HG02884 (cell line): ENCODE results near the gene TROAP.
A peak's percentile ranks its signal among the peaks of the same experiment; 100 is the strongest.

Source experiments
- ATAC-seq: cut with Tn5 transposase; IDR thresholded peaks from one replicate; pipeline ENCODE4 v1.9.1; 2021; ENCODE audit warnings: mild to moderate bottlenecking, moderate library complexity; ENCODE audit not compliant: unreplicated experiment

Gene TROAP

DNA sequence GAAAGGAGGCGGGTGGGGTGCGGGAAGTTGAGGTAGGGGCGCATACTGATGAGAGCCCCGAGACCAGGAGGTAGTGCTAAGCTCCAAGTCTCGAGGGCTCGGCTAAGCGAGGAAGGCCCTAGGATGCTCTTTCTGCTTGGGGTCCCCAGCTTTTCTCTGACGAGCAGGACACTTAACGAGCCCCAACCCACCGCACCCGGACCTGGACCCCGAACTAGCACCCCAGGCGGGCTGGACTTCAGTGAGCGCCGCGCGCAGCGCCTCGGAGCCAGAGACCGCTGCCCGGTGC is 18.7 kb downstream of the TROAP start:
- ATAC-seq: no peak

DNA sequence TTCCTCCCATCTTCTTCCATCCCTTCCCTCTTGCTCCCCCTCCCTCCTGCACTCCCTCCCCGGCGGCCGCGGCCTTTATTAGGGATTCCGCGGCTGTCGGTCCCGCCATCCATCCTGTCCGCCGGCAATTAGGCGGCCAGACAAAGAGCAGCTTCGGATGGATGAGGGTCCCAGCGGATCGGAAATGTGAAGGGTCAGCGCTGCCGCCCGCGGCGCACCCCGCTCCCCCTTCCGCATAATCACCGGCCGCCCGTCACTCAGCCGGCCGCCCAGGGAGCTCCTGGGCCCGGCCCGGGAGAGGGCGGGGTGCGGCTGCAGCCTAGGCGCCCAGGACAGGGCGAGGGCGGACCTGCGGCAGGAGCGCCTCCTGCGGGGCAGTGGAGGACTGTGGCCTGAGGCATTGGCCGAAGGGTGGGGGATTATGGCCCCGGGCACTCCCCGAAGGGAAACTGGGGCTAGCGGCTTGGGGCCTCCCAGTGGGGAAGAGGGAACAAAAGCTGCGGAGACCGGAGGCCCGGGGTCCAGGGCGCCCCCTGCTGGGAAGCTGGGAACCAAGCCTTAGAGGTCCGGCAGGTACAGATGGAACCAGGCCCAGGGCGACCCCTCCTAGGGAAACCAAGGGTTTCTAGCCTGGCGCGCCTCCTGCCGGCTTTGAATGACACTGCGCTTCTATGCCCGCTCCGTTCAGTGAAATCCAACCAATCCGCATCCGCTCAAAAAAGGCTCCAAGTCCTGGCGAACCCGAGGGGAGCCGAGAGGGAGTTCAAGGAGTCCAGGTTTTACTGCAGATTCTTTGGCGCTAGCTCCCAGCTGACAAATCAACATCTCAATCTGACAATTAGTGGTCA is 19.2 kb downstream of the TROAP start:
- ATAC-seq: peak; percentile 54

DNA sequence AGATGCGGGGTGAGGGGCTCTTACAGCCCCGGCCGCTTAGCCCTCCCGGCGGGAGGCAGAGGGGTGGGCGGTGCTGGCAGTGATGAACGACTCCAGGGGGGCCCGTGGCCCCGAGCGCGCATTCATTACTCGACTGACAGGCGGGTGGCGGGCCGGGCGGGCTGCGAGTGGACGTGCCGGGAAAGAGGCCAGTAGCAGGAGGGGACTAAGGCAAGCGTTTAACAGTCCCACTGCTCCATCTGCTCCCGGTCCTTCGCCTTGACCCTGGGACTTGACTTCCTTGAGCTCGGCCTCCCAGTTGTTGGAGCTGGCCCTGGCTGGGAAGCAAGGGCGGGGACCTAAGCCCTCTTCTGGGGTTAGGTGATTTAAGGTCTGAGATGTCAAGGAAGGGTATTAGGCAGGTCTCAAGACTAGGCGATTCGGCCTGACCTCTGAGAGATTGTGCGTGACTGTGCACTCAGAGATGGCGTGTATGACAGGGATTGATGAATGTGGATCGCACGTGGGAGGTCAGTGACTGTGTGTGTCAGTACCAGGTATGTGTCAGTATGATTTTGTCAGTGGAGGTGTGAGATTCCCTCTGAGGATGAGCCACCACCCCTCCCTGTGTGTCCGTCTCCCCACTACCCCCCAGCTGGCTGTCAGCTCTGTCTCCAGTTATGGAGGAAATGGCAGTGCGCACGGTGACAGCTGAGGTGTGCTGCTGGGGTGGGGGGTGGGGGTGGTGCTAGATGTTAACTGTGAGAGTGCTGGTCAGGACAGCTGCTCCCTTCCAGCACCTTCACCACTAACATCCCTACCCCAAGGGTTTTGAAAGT is 20.1 kb downstream of the TROAP start:
- no peak for ATAC-seq

DNA sequence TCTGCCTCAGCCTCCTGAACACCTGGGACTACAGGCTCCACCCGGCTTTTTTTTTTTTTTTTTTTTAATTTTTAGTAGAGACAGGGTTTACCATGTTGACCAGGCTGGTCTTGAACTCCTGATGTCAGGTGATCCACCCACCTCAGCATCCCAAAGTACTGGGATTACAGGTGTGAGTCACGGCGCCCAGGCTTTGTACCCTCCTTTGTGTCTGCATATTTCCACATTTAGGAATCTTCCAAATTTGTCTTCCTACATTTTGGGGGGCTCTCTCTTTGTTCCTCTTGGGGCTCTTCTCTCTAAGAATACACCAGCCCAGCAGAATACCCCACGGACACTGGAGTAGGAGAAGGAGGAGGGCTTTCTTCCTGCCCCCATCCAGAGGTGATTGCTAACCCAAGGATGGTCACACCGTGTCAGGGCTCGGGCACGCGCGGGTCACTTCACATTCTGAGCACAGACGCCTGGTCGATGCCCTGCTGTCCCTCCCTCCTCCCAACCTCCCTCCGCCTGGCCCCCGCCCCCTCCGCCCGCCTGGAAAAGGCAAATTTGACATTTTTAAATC is 21.5 kb downstream of the TROAP start:
- no peak for ATAC-seq

DNA sequence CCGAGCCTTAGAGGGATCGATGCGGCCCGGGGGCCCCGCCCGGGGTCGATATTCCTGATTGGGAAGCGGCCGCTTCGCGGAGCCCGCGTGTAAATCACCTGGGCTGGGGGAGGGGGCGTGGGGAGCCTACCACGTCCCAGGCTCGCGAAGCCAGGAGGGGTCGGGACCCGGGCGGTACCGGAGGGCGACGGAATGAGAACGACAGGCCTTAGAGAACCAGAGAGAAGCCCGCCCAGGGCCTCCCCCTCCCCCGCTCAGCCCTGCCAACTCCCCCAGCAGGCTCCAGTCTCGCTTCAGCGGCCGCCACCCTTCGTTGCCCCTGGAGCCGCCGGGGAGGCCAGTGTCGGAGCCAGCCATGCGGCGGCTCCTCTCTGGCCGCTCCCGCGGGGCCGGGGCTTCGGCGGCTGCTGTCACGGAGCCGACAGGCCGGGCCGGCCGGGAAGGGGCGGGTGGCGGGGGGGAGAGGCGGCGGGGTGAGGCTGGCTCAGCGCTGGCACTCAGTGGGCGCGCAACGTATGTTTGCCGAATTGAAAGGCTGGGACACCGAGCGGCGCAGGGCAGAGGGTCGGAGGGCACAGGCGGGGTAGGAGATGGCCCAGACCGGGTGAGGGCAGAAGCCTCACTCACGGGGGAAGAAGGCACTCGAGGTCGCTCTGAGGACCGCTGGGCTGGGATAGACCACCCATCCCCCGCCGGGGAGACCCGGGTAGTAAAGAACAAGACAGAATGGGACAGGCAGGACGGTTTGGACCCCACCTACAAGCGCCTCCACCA is 22.2 kb downstream of the TROAP start:
- ATAC-seq: no peak

DNA sequence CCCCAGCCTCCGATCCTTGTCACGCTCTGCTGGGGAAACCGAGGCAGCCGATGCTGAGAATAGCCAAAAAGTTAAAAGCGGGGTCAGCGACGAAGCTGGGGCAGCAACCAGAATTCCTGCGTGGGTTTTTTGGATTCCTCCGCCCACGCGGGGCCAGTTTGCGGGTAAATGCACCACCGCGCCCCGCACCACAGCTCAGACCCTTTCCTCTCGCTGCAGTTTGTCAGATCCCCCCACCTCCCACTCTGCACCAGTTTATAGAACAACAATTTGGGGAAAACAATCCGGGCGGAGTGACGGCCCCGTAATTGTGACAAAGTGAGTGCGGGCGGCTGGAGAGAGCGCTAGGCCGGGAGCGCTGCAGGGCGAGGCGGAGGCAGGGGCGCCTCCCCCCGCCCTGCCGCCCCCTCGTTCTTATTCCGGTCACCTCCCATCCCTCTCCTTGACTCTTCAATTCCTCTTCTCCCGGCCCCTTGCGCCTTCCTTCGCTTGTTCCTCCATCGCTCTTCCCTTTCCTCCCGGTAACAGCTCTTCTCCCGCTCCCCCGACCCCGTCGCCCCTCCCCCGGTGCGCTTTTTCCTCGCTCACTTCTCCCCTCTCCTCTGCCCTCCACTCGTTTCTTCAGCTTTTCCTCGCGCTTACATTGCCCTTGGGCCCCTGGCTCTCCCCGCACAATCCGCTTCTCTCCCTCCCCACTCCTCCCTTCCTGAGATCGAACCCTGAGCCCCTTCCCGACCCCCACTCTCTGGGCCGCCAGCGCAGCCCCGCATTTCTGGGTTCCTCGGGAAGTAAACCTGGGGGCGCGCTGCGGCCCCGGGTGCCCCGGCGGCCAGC is 23.0 kb downstream of the TROAP start:
- ATAC-seq: no peak

DNA sequence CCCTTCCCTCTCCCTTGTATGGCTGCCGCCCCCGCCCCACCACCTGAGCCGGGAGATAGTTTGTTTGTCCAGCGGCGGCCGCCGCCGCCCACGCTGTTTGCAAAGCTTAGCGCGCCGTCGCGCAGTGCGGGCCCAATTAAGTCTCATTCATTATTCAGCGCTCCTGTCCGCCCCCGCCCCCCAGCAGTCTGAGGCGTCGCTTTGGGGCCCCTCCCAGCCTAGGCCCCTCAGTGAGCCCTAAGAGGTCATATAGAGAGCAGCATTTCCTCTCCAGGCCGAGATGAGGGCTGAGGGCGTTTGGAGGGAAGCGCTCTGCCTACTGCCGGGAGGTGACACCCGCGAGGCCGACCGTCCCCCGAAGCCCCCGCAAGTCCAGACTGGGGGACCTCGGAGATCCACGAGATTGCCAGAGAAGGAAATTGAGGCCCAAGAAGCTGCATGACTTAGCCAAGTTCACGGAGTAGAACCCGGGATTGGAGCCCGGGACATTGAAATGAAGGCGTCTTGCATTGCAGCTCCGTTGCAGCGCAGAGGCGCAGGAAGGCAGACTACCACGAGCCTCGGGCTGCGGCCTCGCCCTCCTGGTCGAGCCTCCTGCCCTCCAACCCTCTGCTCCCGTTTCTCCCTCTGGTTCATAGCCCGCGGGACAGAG is 23.7 kb downstream of the TROAP start, which contains the start of gene DNAJC22:
DNAJC22 (plus strand) TSS at position 230 of the 652 bp plus-strand sequence. CDS start 1,985 bp downstream, outside the sequence.
- ATAC-seq: no peak

DNA sequence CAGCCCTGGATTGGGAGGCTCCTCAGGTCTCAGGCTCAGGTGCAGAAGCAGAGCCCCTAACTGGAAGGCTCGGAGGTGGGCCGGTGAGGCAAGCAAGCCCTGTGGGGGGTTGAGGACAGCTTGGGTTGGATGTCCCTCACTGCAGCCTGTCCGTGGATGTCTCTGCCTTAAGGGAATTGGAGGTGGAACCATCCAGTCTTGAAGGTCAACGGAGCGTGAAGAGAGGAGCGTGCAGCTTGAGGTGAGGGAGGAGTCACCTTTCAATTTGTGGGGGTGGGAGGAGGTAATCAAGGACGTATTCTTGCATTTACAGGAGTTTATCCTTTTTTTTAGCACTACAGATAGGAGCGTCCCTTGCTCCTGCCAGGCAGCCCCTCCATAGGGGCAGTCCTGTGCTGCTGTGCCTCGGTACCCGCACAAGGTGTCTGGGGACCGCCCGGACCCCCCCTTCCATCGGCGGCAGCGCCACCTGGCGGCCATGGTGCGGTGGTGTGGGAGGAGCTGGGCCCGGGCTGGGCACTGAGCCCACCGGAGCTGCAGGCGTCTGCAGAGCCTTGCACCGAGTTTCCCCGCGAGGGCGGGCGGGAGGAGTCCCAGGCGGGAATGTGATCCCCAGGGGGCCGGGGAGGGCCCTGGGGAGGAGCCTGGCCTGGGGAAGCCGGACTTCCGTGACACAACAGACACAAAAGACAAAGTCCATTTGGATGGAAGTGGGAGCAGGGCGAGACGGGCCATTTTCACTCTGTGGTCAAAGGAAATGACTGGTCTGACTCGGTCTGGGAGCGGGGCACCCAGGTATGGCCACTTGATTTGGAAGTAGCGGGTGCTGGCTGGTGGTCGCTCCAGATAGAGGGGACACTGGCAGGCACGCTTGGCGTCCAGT is 24.5 kb downstream of the TROAP start:
- no peak for ATAC-seq

DNA sequence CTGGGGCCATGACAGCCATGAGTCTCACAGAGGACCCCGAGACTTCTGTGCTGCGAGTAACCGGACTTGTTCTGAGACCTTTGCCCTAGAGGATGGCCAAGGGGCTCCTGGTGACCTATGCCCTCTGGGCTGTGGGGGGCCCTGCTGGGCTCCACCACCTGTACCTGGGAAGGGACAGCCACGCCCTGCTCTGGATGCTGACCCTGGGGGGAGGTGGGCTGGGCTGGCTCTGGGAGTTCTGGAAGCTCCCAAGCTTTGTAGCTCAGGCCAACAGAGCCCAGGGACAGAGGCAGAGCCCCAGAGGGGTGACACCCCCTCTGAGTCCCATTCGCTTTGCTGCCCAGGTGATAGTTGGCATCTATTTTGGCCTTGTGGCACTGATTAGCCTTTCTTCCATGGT is 25.7 kb downstream of the TROAP start:
- ATAC-seq: no peak

DNA sequence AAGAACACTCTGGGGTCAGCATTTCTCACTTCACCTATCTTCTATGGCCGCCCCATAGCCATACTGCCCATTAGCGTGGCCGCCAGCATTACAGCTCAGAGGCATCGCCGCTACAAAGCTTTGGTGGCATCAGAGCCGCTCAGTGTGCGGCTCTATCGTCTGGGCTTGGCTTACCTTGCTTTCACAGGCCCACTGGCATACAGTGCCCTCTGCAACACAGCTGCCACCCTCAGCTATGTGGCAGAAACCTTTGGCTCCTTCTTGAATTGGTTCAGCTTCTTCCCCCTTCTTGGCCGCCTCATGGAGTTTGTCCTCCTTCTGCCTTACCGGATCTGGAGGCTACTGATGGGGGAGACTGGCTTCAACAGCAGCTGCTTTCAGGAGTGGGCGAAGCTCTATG is 26.2 kb downstream of the TROAP start:
- ATAC-seq: no peak

DNA sequence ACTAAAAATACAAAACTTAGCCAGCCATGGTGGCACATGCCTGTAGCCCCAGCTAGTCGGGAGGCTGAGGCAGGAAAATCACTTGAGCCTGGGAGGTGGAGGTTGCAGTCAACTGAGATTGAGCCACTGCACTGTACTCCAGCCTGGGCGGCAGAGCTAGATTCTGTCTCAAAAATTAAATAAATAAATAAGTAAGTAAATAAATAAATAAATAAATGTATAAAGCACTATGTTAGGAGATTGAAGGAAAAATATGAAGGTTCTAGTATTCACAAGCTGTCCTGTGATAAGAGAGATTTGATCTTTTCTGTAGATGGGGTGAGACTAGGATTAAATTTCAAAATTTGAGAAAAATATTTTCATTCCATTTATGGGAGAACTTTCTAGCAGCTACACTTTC is 29.3 kb downstream of the TROAP start:
- no peak for ATAC-seq

DNA sequence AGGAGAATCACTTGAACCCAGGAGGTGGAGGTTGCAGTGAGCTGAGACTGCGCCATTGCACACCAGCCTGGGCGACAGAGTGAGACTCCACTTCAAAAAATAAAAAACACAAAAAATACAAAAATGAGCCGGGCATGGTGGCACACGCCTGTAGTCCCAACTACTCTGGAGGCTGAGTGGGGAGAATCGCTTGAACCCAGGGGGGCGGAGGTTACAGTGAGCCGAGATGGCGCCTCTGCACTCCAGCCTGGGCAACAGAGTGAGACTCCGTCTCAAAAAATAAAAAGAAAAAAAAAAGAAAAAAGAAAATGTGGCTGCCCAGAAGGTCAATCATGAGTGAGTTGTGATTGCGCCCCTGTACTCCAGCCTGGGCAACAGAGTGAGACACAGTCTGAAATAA is 32.9 kb downstream of the TROAP start:
- no peak for ATAC-seq

DNA sequence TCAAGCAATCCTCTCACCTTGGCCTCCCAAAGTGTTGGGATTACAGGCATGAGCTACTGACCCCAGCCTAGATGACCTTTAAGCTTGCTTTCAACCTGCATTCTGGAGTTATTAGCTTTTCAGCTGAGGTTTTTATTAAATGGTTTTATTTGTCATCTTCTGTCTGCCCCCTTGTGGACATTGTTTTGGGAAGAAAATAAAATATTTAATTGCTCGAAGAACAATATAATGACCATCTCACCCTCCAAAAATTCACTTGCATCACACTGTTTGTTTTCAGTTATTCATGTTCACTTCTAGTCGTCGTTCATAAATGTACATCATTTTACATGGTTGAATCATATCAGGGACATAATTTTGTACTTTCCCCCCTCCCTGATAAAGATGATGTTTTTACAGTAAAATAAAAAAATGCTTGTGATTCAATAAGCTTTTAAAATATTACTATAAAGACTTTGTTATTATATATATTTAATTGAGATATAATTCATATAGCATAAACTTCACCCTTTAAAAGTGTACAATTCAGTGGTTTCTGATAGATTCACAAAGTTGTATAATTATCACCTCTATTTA is 34.1 kb downstream of the TROAP start:
- ATAC-seq: no peak

DNA sequence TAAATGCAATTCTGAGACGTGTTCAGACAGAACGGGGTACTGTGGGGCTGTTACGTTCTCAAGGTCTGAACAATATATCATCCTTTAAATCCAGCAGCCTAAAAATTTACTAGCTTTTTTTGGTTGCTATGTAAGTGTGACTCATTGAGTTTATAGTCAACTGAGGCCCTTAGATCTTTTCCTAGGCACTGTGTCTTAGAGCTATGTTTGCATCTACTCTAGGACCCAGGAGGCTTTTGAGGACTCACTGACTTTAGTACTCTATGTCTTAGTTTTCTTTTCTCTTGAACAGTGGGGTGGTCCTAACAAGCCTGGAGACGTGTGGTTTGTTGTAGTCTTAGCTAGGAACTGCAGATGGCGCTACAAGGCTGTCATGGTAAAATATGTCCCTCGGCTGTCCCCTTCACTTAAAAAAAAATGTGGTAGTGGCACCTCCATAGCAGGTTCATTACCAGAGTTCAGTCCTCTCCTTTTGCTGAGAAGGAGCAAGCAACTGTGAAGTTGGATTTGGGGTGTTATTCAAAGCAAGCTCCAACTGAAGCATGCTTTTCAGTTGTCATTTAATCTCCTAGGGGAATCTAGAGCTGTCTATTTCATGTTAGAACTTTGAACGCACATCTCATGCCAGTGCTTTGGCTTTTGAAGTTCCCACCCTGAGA is 35.6 kb downstream of the TROAP start:
- ATAC-seq: no peak

DNA sequence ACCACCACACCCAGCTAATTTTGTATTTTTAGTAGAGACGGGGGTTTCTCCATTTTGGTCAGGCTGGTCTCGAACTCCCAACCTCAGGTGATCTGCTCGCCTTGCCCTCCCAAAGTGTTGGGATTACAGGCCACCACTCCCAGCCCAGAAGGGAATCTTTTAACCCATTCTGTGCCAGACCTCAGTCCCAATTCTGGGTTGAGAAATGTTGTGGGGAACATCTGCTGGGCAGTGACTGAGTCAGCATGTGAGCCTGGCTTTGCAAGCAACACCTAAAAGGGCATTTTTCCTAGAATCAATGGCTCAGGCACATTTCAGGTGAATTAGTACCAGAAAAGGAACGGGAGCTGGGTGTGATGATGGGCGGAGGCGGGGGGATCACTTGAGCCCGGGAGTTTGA is 36.6 kb downstream of the TROAP start:
- ATAC-seq: no peak

DNA sequence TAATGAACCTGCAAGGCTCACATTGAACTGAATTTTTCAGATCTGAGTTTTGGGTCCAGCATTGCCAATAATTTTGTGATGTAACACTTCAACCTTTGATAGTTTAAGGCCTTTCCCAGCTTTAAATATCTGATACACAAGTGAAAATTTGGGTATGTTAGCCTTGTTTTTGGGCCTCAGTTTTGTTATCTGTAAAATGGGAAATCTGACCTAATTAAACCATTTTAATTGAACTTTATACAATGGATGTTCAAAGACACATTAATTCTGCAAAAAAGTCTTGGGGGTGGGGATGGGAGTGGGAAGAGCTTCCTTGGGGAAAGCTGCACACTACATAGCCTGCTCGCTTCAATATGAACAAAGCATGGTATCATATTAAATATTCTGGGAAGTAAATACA is 39.0 kb downstream of the TROAP start:
- no peak for ATAC-seq

DNA sequence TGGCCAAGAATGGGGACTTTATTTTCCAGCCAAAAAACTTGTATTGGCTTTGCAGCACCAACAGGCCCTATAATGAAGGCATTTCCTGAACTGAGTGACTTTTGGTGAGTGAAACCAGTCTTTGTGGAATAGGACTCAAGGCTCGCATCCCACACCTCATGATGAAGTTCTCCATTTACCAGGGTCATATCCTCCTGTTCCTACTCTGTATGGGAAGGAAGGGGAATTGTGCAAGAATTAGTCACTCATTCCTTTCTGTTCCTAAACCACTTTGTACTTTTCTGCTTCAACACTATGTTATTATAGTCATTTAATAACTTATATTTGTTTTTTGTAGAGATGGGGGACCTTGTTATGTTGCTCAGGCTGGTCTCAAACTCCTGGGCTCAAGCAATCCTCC is 41.9 kb downstream of the TROAP start:
- no peak for ATAC-seq

DNA sequence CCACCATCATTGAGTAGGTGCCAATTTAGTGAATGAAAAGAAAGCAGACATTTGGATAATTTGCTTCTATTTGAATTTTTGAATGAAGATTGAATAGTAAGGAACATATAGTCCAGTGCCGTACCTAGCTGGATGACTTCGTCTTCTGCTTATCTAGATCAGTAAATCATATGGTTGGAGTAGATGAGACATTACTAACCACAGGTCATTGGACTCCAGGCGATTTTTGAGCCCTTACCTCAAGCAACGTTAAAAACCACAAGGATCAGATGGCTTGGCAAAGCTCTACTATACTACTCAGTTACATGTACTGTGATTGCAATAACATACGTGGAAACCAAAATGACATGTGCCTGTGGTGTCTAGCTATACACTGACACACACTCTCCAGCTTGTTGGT is 42.5 kb downstream of the TROAP start:
- no peak for ATAC-seq
